ENCODE data around the gene SIDT1.

SIDT1 gene

GRCh38 chr3:113546414-113546893 lies 14.1 kb downstream of the SIDT1 start:
- no peak for DNase-seq (ENCODE audit: low spot score)

DNA sequence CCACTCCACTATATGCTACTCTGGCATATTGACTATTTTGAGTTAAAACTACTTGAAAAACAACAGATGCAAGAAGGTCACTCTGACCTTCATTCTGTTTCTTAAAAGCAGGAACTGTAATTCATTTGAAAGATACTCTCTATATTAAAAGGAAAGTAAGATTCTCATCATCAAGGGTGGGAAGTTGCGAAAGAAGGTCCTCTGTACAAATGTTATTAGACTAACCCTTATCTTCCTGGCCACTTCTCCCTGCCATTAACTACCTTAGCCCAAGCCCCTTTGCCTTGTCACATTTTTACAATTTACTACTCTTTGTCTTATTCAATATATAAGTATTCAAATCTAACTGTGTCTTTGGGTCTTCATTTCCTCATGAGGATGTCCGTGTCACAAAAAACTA lies 16.1 kb downstream of the SIDT1 start:
- no peak for DNase-seq (ENCODE audit: low spot score)

DNA sequence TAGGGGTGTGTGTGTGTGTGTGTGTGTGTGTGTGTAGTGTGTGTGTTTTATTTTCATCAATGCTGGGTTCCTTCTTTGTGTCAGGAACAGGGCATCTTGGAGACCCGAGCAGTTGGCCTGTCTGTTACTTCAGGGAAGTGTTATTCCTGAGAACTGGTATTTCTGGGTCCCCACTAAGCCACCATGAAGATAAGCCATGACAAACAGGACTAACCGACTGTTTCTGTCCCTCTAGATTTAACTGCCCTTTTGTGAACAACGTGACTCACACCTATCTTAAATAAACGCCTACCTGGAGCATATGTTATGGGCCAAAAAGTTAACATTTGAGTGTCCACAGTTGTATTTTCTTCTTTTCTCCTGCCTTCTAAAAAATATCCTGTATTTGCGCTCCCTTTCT lies 19.5 kb downstream of the SIDT1 start:
- DNase-seq (ENCODE audit: low spot score) = no peak

- DNase-seq (ENCODE audit: low spot score) = no peak
Measured at GRCh38 chr3:113552851-113553250, 20.5 kb downstream of the SIDT1 start.

DNA sequence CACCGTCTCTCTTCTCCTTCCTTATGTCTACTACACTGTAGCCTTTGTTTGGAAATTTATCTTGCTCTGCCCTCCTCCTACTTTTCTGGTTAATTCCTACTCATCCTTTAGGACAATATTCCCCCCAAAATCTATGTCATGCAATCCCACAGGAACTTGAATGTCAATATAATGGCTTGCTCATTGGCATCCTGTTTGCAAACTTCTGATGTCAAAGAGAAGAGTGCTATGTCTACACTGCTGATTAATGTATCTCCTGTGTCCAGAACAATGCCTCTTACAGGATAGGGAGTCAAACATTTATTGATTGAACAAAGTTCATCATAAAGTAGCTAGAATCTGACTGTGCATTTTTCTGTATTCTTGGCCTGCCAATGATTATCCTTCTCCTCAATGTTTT lies 22.8 kb downstream of the SIDT1 start:
- no peak for DNase-seq (ENCODE audit: low spot score)

DNA sequence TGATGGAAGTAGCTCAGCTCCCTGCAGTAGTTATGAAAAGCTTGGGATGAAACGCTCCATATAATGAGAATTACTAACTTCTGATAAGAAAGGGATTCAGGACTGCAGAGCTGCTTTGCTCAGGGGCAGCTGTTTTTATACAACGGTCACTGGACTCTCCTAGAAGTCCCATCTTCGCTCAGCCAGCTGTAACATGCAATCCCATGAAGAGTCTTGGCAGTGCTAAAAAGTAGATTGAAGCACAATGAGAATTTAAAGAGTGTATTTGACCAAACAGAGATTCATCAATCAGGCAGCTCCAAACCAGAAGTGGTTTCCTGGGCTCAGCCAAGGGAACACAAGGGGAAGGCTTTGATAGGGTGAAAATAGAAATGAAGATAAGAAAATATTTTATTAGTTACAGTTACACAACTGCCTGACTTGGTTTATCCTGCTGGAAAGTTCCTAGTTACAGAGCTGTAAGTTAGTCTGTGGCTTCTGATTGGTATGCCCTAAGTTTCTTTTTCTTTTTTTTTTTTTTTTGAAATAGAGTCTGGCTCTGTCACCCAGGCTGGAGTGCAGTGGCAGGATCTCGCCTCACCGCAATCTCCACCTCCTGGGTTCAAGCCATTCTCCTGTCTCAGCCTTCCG lies 24.1 kb downstream of the SIDT1 start:
- DNase-seq (ENCODE audit: low spot score) = no peak

GRCh38 chr3:113556946-113557335 lies 24.6 kb downstream of the SIDT1 start:
- no peak for DNase-seq (ENCODE audit: low spot score)

- no peak for DNase-seq (ENCODE audit: low spot score)
Measured at GRCh38 chr3:113557374-113557773, 25.0 kb downstream of the SIDT1 start.

DNA sequence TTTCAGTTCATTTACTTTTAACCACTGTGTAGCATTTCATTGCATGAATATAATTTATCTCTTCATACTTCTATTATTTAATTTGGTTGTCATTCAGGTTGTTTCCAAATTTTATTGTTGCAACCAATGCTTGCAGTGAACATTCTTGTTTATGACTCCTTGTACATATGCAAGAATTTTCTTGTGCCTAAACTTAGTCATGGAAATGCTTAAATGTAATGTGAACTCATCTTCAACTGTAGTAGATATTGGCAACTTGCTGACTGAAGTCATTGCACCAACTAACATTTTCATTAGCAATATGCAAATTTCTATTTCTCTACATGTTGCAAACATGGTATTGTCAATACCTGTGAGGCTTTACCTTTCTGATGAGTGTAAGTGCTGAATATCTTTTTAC lies 26.7 kb downstream of the SIDT1 start:
- DNase-seq (ENCODE audit: low spot score) = no peak

DNA sequence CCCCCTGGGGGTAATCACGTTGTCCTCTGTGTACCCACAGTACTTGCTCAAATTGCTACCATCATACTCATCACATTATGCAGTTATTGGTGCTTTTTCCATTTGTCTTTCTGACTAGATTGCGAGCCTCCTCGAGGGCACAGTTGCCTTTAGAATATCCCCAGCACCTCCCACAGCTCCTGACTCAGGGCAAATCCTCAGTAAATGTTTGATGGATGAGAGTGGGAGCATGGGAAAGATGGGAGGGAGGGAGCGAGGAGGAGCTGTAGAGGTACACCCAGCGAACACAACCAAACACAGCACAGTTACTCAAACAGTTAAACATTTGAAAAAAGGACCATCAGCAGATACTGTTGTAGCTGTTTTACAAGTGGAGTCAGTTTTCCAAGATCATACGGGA lies 27.9 kb downstream of the SIDT1 start:
- DNase-seq (ENCODE audit: low spot score) = no peak

DNA sequence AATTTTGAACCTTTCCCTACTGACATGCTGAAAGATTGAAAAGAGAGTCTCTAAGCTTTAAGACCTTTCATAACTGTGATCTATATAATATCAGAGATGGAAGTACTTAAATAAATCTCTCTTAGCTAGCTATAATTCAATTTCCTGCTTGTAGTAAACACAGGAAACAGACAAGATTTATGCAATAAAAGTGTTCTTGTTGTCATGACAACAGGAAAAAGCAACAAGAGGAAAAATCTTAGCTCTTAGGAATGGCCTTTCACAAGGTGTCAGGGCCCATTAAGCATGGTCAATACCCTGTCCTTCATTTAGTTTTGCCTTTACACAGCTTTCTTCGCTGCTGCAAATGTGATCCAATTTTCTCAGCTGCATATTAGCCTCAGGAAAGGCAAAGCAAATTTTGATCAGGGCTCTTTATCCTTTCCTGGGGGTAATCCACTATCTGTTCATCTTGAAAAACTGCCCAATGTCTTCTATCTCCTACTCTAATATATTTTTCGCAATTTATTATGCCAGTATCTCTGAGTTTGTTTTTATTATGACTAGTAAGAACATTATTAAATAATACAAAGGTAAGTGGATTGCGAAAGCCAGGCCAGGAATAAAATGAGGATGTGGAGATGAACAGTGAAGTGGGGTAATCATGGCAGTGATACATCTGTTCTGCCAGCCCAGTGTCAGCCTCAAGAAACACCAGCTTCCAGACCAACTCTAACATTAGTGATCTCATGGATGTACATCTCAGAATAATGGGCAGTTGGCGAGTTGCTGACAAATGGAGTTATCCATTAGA lies 28.7 kb downstream of the SIDT1 start:
- no peak for DNase-seq (ENCODE audit: low spot score)

DNA sequence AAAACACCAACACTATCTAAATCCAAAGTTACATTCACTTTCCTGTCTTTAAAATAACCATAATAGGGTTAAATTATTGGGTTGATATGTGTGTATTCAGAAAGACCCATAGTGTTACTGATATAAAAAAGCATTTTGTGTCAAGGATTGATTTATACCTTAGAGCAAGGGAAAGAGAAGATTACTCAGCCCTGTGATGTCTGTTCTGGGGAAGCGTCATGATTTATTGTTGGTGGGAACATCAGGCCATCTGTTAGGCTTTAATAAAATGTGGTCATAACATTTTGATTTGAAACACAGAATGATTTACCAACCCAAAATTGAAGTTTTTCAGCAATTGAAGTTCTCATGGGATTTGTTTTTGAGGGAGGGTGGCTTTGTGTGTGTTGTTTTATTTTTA lies 33.2 kb downstream of the SIDT1 start:
- DNase-seq (ENCODE audit: low spot score) = no peak

GRCh38 chr3:113570158-113570557 lies 37.8 kb downstream of the SIDT1 start:
- no peak for DNase-seq (ENCODE audit: low spot score)

DNA sequence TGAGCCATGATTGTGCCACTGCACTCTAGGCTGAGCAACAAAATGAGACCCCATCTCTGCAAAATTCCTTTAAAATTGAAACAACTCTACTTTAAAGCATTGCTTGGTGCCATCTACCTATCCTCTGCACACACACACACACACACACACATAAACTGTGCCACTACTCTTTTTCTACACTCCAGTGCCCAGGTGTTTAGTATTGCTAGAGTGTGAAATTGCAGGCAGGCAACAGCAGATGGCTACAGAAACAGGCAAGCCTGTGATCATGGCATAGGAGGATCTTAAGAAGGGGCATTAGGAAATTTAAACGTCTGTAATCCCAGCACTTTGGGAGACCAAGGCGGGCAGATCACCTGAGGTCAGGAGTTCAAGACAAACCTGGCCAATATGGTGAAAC lies 39.0 kb downstream of the SIDT1 start:
- DNase-seq (ENCODE audit: low spot score) = no peak

DNA sequence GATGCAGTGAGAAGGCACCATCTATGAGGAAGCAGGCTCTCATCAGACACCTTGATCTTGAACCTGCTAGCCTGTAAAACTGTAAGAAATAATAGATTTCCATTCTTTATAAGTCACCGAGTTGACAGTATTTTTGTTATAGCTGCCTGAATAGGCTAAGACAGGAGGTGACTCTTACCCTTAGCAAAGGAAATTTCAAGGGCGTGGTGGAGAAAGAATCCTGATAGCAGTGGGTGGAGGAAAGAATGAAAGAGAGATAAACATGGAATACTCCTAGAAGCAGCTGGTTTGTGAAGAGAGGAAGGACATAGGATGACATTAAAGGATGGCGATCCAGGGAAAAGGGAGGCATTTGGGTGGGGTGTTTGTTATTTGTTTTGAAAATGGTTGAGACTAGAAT lies 41.4 kb downstream of the SIDT1 start:
- DNase-seq (ENCODE audit: low spot score) = no peak

DNA sequence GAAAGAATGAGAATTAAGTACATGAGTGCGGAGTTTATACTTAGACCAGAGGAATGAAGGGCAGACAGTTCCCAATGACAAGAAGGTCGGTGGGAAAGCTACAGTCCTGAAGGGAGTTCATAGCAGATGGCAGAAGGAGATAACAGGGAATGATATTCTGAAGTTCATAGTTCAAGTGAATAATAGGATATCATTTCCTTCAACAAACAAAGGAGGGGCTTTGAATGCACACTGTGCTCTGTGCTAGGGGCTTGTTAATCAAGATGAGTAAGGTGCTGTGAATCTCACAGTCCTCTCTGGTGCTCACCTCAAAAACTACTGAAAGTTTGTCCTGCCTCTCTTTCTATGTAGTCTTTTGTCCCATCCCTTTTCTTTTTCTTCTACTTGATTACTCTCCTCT lies 41.9 kb downstream of the SIDT1 start:
- DNase-seq (ENCODE audit: low spot score) = no peak

DNA sequence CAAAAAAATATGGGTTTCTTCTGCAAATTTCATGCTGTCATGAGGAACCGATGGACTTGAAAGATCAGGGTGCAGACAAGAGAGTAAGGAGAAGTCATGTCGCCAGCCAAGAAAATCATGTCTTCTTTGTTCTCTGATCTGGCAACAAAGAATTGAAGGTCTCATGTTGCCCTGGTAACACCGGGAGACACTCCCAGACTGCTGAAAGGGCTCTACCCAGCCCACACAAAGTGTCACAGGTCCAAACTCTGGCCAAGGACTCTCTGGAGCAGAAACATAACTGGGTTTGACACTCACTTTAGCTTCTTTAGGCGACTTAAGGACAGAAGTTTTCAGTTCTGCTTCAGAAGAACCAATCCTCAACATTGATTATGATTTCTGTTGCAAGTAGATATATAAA lies 42.9 kb downstream of the SIDT1 start:
- DNase-seq (ENCODE audit: low spot score) = peak; percentile 63

DNA sequence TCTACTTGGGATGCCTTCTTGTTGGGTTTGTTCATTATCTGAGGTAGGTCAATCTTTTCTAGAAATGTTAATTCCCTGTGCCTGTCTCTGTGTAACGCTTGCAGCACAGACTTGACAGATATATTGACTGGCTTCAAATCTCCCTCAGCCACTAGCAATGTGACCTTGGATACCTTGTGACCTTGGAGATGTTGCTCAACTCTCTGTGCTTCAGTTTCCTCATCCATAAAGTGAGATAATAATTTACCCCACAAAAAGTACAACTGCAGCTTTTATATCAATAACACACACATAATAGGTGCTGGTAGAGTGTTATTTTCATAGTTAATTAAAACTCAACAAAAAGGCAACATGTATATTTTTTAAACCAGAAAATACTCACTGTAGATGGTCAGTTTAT lies 52.9 kb downstream of the SIDT1 start:
- DNase-seq (ENCODE audit: low spot score) = no peak

- no peak for DNase-seq (ENCODE audit: low spot score)
Measured at GRCh38 chr3:113585720-113586119, 53.4 kb downstream of the SIDT1 start.

DNA sequence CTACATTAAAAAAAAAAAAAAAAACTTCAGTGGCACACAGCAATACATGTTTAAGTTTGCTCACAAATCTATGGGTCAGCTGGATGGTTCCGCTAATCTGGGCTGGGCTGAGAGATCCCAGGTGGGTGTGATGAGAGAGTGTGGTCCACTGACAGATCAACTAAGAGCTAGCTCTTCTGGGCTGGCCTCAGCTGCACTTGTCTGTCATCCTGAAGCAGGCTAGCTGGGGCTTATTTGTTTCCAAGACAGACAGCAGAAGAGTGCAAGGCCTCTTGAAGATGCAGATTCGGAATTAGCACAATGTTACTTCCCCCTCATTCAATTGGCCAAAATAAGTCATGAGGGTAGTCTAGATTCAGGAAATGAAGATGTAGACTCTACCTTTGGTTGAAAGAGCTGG lies 56.5 kb downstream of the SIDT1 start:
- DNase-seq (ENCODE audit: low spot score) = no peak

- DNase-seq (ENCODE audit: low spot score) = no peak
Measured at GRCh38 chr3:113589971-113590370, 57.6 kb downstream of the SIDT1 start.

DNA sequence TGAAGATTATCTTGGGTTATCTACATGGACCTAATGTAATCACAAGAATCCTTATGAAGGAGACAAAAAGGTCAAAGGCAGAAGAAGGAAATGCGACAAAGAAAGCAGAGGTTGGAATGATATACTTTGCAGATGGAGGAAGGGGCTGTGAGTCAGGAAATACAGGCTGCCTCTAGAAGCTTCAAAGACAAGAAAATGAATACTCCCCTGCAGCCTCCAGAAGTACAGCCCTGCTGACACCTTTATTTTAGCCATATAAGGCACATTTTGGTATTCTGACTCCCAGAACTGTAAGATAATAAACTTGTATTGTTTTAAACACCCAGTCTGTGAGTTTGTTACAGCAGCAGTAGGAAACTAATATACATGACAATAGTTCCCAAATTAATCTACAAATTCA lies 58.6 kb downstream of the SIDT1 start:
- no peak for DNase-seq (ENCODE audit: low spot score)

- no peak for DNase-seq (ENCODE audit: low spot score)
Measured at GRCh38 chr3:113594066-113594465, 61.7 kb downstream of the SIDT1 start.
